ENCODE measurements around the gene AMER2.

Gene AMER2

GRCh38 chr13:25179011-25179410 is 6.9 kb upstream of the AMER2 start:
- peak overlapping the region; percentile 57; the same call in 1 of the 2 replicates for H3K4me3 ChIP-seq (ENCODE audit: low read length)
- peak overlapping the region; percentile 75 for H3K4me2 ChIP-seq (ENCODE audit: low read length)
- peak overlapping the region; percentile 81; the same call in 1 of the 2 replicates for H3K9ac ChIP-seq (ENCODE audit: low read length)
- H3K36me3 ChIP-seq (replicated peaks; ENCODE audit: low read depth, low read length) = peaks cover 47% of the 10 kb centered on the region
- H2AFZ ChIP-seq (ENCODE audit: low read depth, low read length) = no peak overlapping the region
- TF ChIP-seq CTCF (IDR thresholded peaks at IDR 0.05; ENCODE audit: low read depth, low read length) (no peak), EZH2phosphoT487 (IDR thresholded peaks at IDR 0.05; ENCODE audit: low read depth) (no peak)
- H4K20me1 ChIP-seq (ENCODE audit: insufficient read depth, low read length) = no peaks in the 10 kb centered on the region
- peaks cover 62% of the 10 kb centered on the region for H3K4me1 ChIP-seq (ENCODE audit: low read length)
- peak overlapping the region; percentile 93 for H3K27ac ChIP-seq (ENCODE audit: low read length)
- peaks cover 30% of the 10 kb centered on the region for H3K9me3 ChIP-seq (ENCODE audit: insufficient read depth, low read length)
- H3K27me3 ChIP-seq (ENCODE audit: low read depth, low read length) = no peaks in the 10 kb centered on the region
- H3K79me2 ChIP-seq (ENCODE audit: low read length) = no peaks in the 10 kb centered on the region

- no peak overlapping the region for H3K4me2 ChIP-seq (ENCODE audit: low read length)
- H4K20me1 ChIP-seq (ENCODE audit: insufficient read depth, low read length) = no peaks in the 10 kb centered on the region
- TF ChIP-seq EZH2phosphoT487 (IDR thresholded peaks at IDR 0.05; ENCODE audit: low read depth) (no peak), CTCF (IDR thresholded peaks at IDR 0.05; ENCODE audit: low read depth, low read length) (no peak)
- H3K27me3 ChIP-seq (ENCODE audit: low read depth, low read length) = no peaks in the 10 kb centered on the region
- H3K27ac ChIP-seq (ENCODE audit: low read length) = peak overlapping the region; percentile 93
- H3K4me1 ChIP-seq (ENCODE audit: low read length) = peaks cover 52% of the 10 kb centered on the region
- H3K4me3 ChIP-seq (ENCODE audit: low read length) = no peak overlapping the region
- peaks cover 38% of the 10 kb centered on the region for H3K36me3 ChIP-seq (replicated peaks; ENCODE audit: low read depth, low read length)
- no peak overlapping the region for H3K9ac ChIP-seq (ENCODE audit: low read length)
- no peaks in the 10 kb centered on the region for H3K79me2 ChIP-seq (ENCODE audit: low read length)
- no peak overlapping the region for H2AFZ ChIP-seq (ENCODE audit: low read depth, low read length)
- H3K9me3 ChIP-seq (ENCODE audit: insufficient read depth, low read length) = peaks cover 28% of the 10 kb centered on the region
Measured at GRCh38 chr13:25178070-25178469, 6.0 kb upstream of the AMER2 start.

GRCh38 chr13:25177636-25178035 is 5.5 kb upstream of the AMER2 start:
- Histone ChIP-seq H4K20me1 (ENCODE audit: insufficient read depth, low read length) (no peaks in the 10 kb centered on the region), H2AFZ (ENCODE audit: low read depth, low read length) (no peak overlapping the region), H3K9me3 (ENCODE audit: insufficient read depth, low read length) (peaks cover 24% of the 10 kb centered on the region), H3K27ac (ENCODE audit: low read length) (no peak overlapping the region), H3K36me3 (replicated peaks; ENCODE audit: low read depth, low read length) (peaks cover 34% of the 10 kb centered on the region), H3K9ac (ENCODE audit: low read length) (no peak overlapping the region), H3K4me1 (ENCODE audit: low read length) (peaks cover 48% of the 10 kb centered on the region), H3K79me2 (ENCODE audit: low read length) (no peaks in the 10 kb centered on the region), H3K4me3 (ENCODE audit: low read length) (no peak overlapping the region), H3K27me3 (ENCODE audit: low read depth, low read length) (no peaks in the 10 kb centered on the region), H3K4me2 (ENCODE audit: low read length) (no peak overlapping the region)
- no peak for TF ChIP-seq EZH2phosphoT487 (IDR thresholded peaks at IDR 0.05; ENCODE audit: low read depth)
- TF ChIP-seq CTCF (IDR thresholded peaks at IDR 0.05; ENCODE audit: low read depth, low read length) = no peak

GRCh38 chr13:25177012-25177411 is 4.9 kb upstream of the AMER2 start:
- Histone ChIP-seq H3K36me3 (replicated peaks; ENCODE audit: low read depth, low read length) (peaks cover 37% of the 10 kb centered on the region), H3K4me1 (ENCODE audit: low read length) (peaks cover 42% of the 10 kb centered on the region), H2AFZ (ENCODE audit: low read depth, low read length) (no peak overlapping the region), H3K4me3 (ENCODE audit: low read length) (no peak overlapping the region), H3K9ac (ENCODE audit: low read length) (no peak overlapping the region), H3K79me2 (ENCODE audit: low read length) (no peaks in the 10 kb centered on the region), H3K27me3 (ENCODE audit: low read depth, low read length) (no peaks in the 10 kb centered on the region), H3K27ac (ENCODE audit: low read length) (no peak overlapping the region), H4K20me1 (ENCODE audit: insufficient read depth, low read length) (no peaks in the 10 kb centered on the region), H3K4me2 (ENCODE audit: low read length) (no peak overlapping the region), H3K9me3 (ENCODE audit: insufficient read depth, low read length) (peaks cover 24% of the 10 kb centered on the region)
- TF ChIP-seq CTCF (IDR thresholded peaks at IDR 0.05; ENCODE audit: low read depth, low read length) = no peak
- TF ChIP-seq EZH2phosphoT487 (IDR thresholded peaks at IDR 0.05; ENCODE audit: low read depth) = no peak
